IMR-90 (cell line): ENCODE measurements around the gene UBE2O.

Experiments used
- CEBPB ChIP-seq: IDR thresholded peaks from 2 replicates; pipeline ENCODE4 v1.6.1; 2012; ENCODE audit warnings: low read depth, low read length, improper control_type of control experiment
- CHD1 ChIP-seq: IDR thresholded peaks from 2 replicates; pipeline ENCODE4 v1.6.1; 2012; ENCODE audit warnings: low read depth, low read length, improper control_type of control experiment
- CTCF ChIP-seq: conservative IDR thresholded peaks from 2 replicates; pipeline ENCODE4 v1.5.1; 2012; ENCODE audit warnings: mild to moderate bottlenecking, low read depth, low read length, improper control_type of control experiment
- ELK1 ChIP-seq: fragments of 150-350 bp; IDR thresholded peaks from 2 replicates; pipeline ENCODE4 v1.6.1; 2016; ENCODE audit warnings: low read depth, mild to moderate bottlenecking, low read length, moderate library complexity, borderline replicate concordance
- MAFK ChIP-seq: IDR thresholded peaks from 2 replicates; pipeline ENCODE4 v1.6.1; 2012; ENCODE audit warnings: low read depth, low read length, improper control_type of control experiment
- MAZ ChIP-seq: IDR thresholded peaks from 2 replicates; pipeline ENCODE4 v1.6.1; 2012; ENCODE audit warnings: low read depth, mild to moderate bottlenecking, low read length, improper control_type of control experiment, moderate library complexity, borderline replicate concordance
- POLR2A ChIP-seq: IDR thresholded peaks from 2 replicates; pipeline ENCODE4 v1.6.1; 2012; ENCODE audit warnings: mild to moderate bottlenecking, low read depth, low read length
- RAD21 ChIP-seq: IDR thresholded peaks from 2 replicates; pipeline ENCODE4 v1.6.1; 2012; ENCODE audit warnings: low read length, improper control_type of control experiment
- SMC3 ChIP-seq: fragments of 150-350 bp; IDR thresholded peaks from 2 replicates; pipeline ENCODE4 v1.6.1; 2016; ENCODE audit warnings: low read depth, mild to moderate bottlenecking, antibody characterized with exemption, low read length, moderate library complexity
- USF2 ChIP-seq: fragments of 150-350 bp; IDR thresholded peaks from 2 replicates; pipeline ENCODE4 v1.6.1; 2017; ENCODE audit warnings: mild to moderate bottlenecking, antibody characterized with exemption, low read length, low read depth

- TF ChIP-seq CHD1 (no peak), MAZ (no peak), CTCF (no peak), POLR2A (no peak), MAFK (no peak), CEBPB (no peak), RAD21 (no peak), SMC3 (no peak), USF2 (no peak), ELK1 (no peak)
These were observed 42.5 kb downstream of the UBE2O start for GRCh38 chr17:76410328-76410965.
